Activated CD8-positive, alpha-beta T cell treated with anti-CD3 and anti-CD28 coated beads for 36 hours (primary cell): ENCODE data around the gene CAPZA1. TPM values are rescaled to one million over a fixed set of nuclear protein-coding genes. Genes with fewer than 3 reads are reported as not detected.
A peak's percentile ranks its signal among the peaks of the same experiment; 100 is the strongest.

ENCODE experiments used
- ATAC-seq: fragments of 200-7000 bp; cut with Tn5 transposase; one replicate; pipeline ENCODE4 v1.10.0; 2021; ENCODE audit warnings: mild to moderate bottlenecking, moderate library complexity
- CTCF ChIA-PET: fragments of 350-600 bp; sonication (Branson Sonifier 250); formaldehyde crosslinking; loops from one replicate; lab custom pipeline; 2021; ENCODE audit warnings: antibody characterized with exemption; lab: Charles Lee
- POLR2A ChIA-PET: fragments of 350-600 bp; sonication (Branson Sonifier 250); formaldehyde crosslinking; loops from one replicate; lab custom pipeline; 2021; ENCODE audit warnings: antibody characterized with exemption; lab: Charles Lee
- DNase-seq: peaks from one replicate; pipeline ENCODE4 v3.0.0-alpha.2; 2020
- H3K27ac Mint-ChIP-seq: one replicate; pipeline ENCODE4 v1.8.0; 2021; ENCODE audit warnings: mild to moderate bottlenecking, mixed read lengths
- H3K27me3 Mint-ChIP-seq: one replicate; pipeline ENCODE4 v1.8.0; 2021; ENCODE audit warnings: mixed read lengths
- H3K36me3 Mint-ChIP-seq: one replicate; pipeline ENCODE4 v1.8.0; 2021; ENCODE audit warnings: low read depth, mixed read lengths
- H3K4me1 Mint-ChIP-seq: one replicate; pipeline ENCODE4 v1.8.0; 2021; ENCODE audit warnings: low read depth, mixed read lengths
- H3K4me3 Mint-ChIP-seq: one replicate; pipeline ENCODE4 v1.8.0; 2021; ENCODE audit warnings: mild to moderate bottlenecking, moderate library complexity, mixed read lengths
- H3K9me3 Mint-ChIP-seq: one replicate; pipeline ENCODE4 v1.8.0; 2021; ENCODE audit warnings: mixed read lengths
- intact Hi-C: fragments of 100-400 bp; cut with micrococcal nuclease; formaldehyde crosslinking; loops from one replicate; pipeline ENCODE4 v1.10.0; 2022
- total RNA-seq, 2 experiments: library from RNA; stranded (reverse); gene quantifications; one replicate each; pipeline ENCODE4 v1.2.3, GENCODE V29; 2021
- TF ChIP-seq, protein P1 (sequence below): fragments of 200-600 bp; IDR thresholded peaks from one replicate; pipeline ENCODE4 v1.8.0; 2022; ENCODE audit warnings: antibody characterized with exemption, mild to moderate bottlenecking

CAPZA1 gene
- total RNA-seq, 2 experiments from 2014 or later: 220 to 230 TPM

- ChIA-PET POLR2A (interaction anchor here (1.6 to 5.0 kb wide), 4 partner anchors 13 to 57 kb away, joined by 6 to 59 read pairs (median 46); partner anchors contain the start of genes CAPZA1 and ST7L), CTCF (interaction anchor here (1.5 to 4.3 kb wide), 3 partner anchors 28 to 210 kb away, joined by 5 to 19 read pairs (median 7); no protein-coding TSS in a partner anchor)
- Mint-ChIP-seq H3K27ac (no peak overlapping the region), H3K27me3 (no peaks in the 10 kb centered on the region), H3K4me3 (peak overlapping the region; percentile 78), H3K36me3 (peaks cover 34% of the 10 kb centered on the region), H3K9me3 (no peaks in the 10 kb centered on the region), H3K4me1 (peaks cover 52% of the 10 kb centered on the region)
- DNase-seq (no peak), ATAC-seq (no peak)
- TF ChIP-seq, protein P1, sequence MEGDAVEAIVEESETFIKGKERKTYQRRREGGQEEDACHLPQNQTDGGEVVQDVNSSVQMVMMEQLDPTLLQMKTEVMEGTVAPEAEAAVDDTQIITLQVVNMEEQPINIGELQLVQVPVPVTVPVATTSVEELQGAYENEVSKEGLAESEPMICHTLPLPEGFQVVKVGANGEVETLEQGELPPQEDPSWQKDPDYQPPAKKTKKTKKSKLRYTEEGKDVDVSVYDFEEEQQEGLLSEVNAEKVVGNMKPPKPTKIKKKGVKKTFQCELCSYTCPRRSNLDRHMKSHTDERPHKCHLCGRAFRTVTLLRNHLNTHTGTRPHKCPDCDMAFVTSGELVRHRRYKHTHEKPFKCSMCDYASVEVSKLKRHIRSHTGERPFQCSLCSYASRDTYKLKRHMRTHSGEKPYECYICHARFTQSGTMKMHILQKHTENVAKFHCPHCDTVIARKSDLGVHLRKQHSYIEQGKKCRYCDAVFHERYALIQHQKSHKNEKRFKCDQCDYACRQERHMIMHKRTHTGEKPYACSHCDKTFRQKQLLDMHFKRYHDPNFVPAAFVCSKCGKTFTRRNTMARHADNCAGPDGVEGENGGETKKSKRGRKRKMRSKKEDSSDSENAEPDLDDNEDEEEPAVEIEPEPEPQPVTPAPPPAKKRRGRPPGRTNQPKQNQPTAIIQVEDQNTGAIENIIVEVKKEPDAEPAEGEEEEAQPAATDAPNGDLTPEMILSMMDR: no peak
- intact Hi-C loops: no loop called here
Measured at GRCh38 chr1:112676543-112676942, 56.9 kb downstream of the CAPZA1 start.

DNA sequence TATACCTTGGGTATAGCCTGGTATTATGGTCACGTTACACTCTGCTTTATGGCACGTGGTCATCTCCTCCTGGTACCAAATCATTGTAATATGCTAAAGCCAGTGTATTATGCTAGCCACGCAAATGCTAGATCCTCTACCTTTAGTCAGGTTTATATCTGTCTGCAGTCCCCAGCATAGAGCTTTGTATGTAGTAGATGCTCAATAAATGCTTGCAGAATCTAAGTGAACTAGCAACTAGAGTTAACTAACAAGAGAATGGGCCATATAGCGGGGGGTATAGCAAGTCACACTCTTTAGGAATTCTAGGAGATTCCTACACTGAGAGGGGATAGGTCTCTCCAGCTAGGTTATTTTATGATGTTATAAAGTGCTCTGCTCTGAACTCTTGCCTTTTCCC is 57.9 kb downstream of the CAPZA1 start:
- H3K27me3 Mint-ChIP-seq: no peaks in the 10 kb centered on the region
- no peak overlapping the region for H3K4me3 Mint-ChIP-seq

DNA sequence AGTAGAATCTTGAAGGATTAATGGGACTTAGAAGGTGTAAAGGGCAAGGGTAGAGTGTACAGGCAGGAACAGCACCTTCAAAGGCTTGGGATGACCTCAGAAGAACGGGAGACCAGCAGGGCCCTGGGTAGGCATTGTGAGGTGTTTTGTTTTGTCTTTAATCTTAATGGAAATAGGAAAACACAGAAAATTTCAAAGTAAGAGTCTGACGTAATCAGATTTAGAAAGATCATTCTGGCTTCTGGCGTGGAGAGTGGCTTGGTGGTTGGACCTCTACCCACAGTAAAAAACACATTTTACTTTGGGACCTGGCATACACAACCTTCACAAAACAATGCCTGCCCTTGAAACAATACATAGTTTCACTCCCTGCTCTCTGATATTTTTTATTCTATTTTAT is 59.0 kb downstream of the CAPZA1 start:
- Mint-ChIP-seq H3K36me3 (peaks cover 25% of the 10 kb centered on the region), H3K27ac (no peak overlapping the region), H3K9me3 (no peaks in the 10 kb centered on the region), H3K4me3 (no peak overlapping the region), H3K4me1 (peaks cover 41% of the 10 kb centered on the region), H3K27me3 (no peaks in the 10 kb centered on the region)
- ATAC-seq: no peak
- CTCF ChIA-PET: no interaction called here
- DNase-seq: no peak
- TF ChIP-seq, protein P1: no peak
- intact Hi-C loops: no loop called here
- POLR2A ChIA-PET: no interaction called here

More for the DNA sequence above, 57.9 kb downstream of the CAPZA1 start:
- POLR2A ChIA-PET: no interaction called here
- TF ChIP-seq, protein P1: no peak
- H3K27ac Mint-ChIP-seq: no peak overlapping the region
- H3K4me1 Mint-ChIP-seq: peaks cover 49% of the 10 kb centered on the region
- H3K9me3 Mint-ChIP-seq: no peaks in the 10 kb centered on the region
- H3K36me3 Mint-ChIP-seq: peaks cover 30% of the 10 kb centered on the region
- DNase-seq: no peak
- no peak for ATAC-seq
- CTCF ChIA-PET: no interaction called here
- intact Hi-C loops: no loop called here

GRCh38 chr1:112685913-112686312 is 66.3 kb downstream of the CAPZA1 start:
- ATAC-seq (no peak), DNase-seq (no peak)
- ChIA-PET CTCF (no interaction called here), POLR2A (interaction anchor here (1.2 to 1.8 kb wide), 2 partner anchors 11 to 14 kb away, joined by 3 to 4 read pairs; partner anchors contain the start of gene MOV10)
- Mint-ChIP-seq H3K9me3 (no peaks in the 10 kb centered on the region), H3K27me3 (no peaks in the 10 kb centered on the region), H3K4me3 (no peak overlapping the region), H3K27ac (no peak overlapping the region), H3K4me1 (peaks cover 3% of the 10 kb centered on the region), H3K36me3 (peaks cover 9% of the 10 kb centered on the region)
- intact Hi-C loops: no loop called here
- TF ChIP-seq, protein P1: no peak

DNA sequence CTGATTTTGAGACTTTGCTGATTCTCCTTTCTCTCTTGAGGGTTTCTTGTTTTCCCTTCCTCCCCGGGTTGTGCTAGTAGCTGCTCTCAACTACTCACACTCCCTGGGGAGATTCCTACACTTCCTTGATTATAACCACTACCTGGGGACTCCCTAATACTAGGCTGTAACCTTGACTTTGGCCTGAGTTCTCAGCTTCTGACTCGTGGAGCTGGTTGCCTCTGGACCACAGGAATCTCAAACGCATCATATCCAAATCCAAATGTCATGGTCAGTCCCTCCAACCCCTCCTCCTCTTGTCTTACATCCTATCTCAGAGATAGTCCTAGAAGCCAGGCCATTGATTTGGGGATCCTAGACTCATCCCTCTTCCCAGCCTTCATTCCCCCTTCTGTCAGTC is 66.8 kb downstream of the CAPZA1 start:
- intact Hi-C loops: no loop called here
- DNase-seq (no peak), ATAC-seq (no peak)
- no peaks in the 10 kb centered on the region for H3K27me3 Mint-ChIP-seq
- TF ChIP-seq, protein P1: no peak
- H3K4me1 Mint-ChIP-seq: peaks cover 3% of the 10 kb centered on the region
- ChIA-PET CTCF (no interaction called here), POLR2A (interaction anchor here (1.8 kb wide), 1 partner anchor 14 kb away, joined by 4 read pairs; no protein-coding TSS in a partner anchor)
- no peaks in the 10 kb centered on the region for H3K9me3 Mint-ChIP-seq
- no peak overlapping the region for H3K4me3 Mint-ChIP-seq
- H3K36me3 Mint-ChIP-seq: peaks cover 9% of the 10 kb centered on the region
- H3K27ac Mint-ChIP-seq: no peak overlapping the region
